NT2/D1 (cell line): ENCODE measurements around the gene WDR82.

Experiments used
- DNase-seq: peaks from one replicate; pipeline ENCODE4 v3.0.0-alpha.2; 2011; ENCODE audit warnings: low read depth, low spot score
- H3K27me3 ChIP-seq: 2 replicates; pipeline ENCODE4 v1.6.0; 2011; ENCODE audit warnings: mild to moderate bottlenecking; ENCODE audit not compliant: insufficient read length, insufficient read depth
- H3K36me3 ChIP-seq: 2 replicates; pipeline ENCODE4 v1.6.1; 2011; ENCODE audit warnings: mild to moderate bottlenecking, low read length, mixed read lengths; ENCODE audit not compliant: insufficient read depth, insufficient read length
- H3K4me1 ChIP-seq: 2 replicates; pipeline ENCODE4 v1.5.1; 2011; ENCODE audit not compliant: insufficient read depth, insufficient read length
- H3K4me3 ChIP-seq: 2 replicates; pipeline ENCODE4 v1.5.1; 2011; ENCODE audit warnings: low read depth; ENCODE audit not compliant: insufficient read length
- H3K9ac ChIP-seq: 2 replicates; pipeline ENCODE4 v1.6.0; 2011; ENCODE audit warnings: low read depth; ENCODE audit not compliant: insufficient read length
- H3K9me3 ChIP-seq: 2 replicates; pipeline ENCODE4 v1.5.1; 2011; ENCODE audit warnings: mild to moderate bottlenecking, low read length; ENCODE audit not compliant: insufficient read depth
- SUZ12 ChIP-seq: IDR thresholded peaks from 2 replicates; pipeline ENCODE4 v1.6.1; 2011; ENCODE audit not compliant: insufficient read length, insufficient read depth; ENCODE audit errors: extremely low read depth
- YY1 ChIP-seq: IDR thresholded peaks from 2 replicates; pipeline ENCODE4 v1.6.1; 2011; ENCODE audit not compliant: insufficient read length, insufficient read depth
- ZNF274 ChIP-seq: IDR thresholded peaks from 2 replicates; pipeline ENCODE4 v1.6.1; 2011; ENCODE audit warnings: mild to moderate bottlenecking, low read depth, low read length

The WDR82 gene

GRCh38 chr3:52256159-52256558 is 22.3 kb downstream of the WDR82 start:
- no peak for DNase-seq
- H3K9ac ChIP-seq, result no peak overlapping the region
- H3K9me3 ChIP-seq, result no peaks in the 10 kb centered on the region
- no peak overlapping the region for H3K4me3 ChIP-seq
- no peak for TF ChIP-seq SUZ12
- no peak for TF ChIP-seq ZNF274
- TF ChIP-seq YY1, result no peak
- H3K36me3 ChIP-seq, result peaks cover 94% of the 10 kb centered on the region
- no peaks in the 10 kb centered on the region for H3K4me1 ChIP-seq
- H3K27me3 ChIP-seq, result no peaks in the 10 kb centered on the region

GRCh38 chr3:52254608-52255007 is 23.8 kb downstream of the WDR82 start:
- Histone ChIP-seq H3K4me3 (no peak overlapping the region), H3K4me1 (no peaks in the 10 kb centered on the region), H3K9me3 (no peaks in the 10 kb centered on the region), H3K9ac (no peak overlapping the region), H3K36me3 (peaks cover 95% of the 10 kb centered on the region), H3K27me3 (no peaks in the 10 kb centered on the region)
- no peak for DNase-seq
- no peak for TF ChIP-seq YY1
- TF ChIP-seq SUZ12, result no peak
- no peak for TF ChIP-seq ZNF274

GRCh38 chr3:52253314-52254304 is 24.8 kb downstream of the WDR82 start:
- Histone ChIP-seq H3K4me1 (no peaks in the 10 kb centered on the region), H3K9ac (no peak overlapping the region), H3K9me3 (no peaks in the 10 kb centered on the region), H3K27me3 (no peaks in the 10 kb centered on the region), H3K4me3 (no peak overlapping the region), H3K36me3 (peaks cover 95% of the 10 kb centered on the region)
- no peak for DNase-seq
- TF ChIP-seq ZNF274 (no peak), SUZ12 (no peak), YY1 (no peak)

- no peak overlapping the region for H3K9ac ChIP-seq
- H3K9me3 ChIP-seq, result no peaks in the 10 kb centered on the region
- peaks cover 65% of the 10 kb centered on the region for H3K36me3 ChIP-seq
- H3K4me1 ChIP-seq, result peaks cover 14% of the 10 kb centered on the region
- peaks cover 17% of the 10 kb centered on the region for H3K27me3 ChIP-seq
- H3K4me3 ChIP-seq, result no peak overlapping the region
- no peak for DNase-seq
- TF ChIP-seq SUZ12 (no peak), YY1 (no peak)
Observed at GRCh38 chr3:52250122-52250521, 28.3 kb downstream of the WDR82 start.

- Histone ChIP-seq H3K4me1 (peaks cover 18% of the 10 kb centered on the region), H3K36me3 (peaks cover 62% of the 10 kb centered on the region), H3K27me3 (peaks cover 19% of the 10 kb centered on the region), H3K4me3 (no peak overlapping the region), H3K9ac (no peak overlapping the region), H3K9me3 (no peaks in the 10 kb centered on the region)
- DNase-seq, result no peak
- TF ChIP-seq SUZ12 (no peak), YY1 (no peak), ZNF274 (no peak)
Observed at GRCh38 chr3:52249683-52250082, 28.8 kb downstream of the WDR82 start.

- peaks cover 55% of the 10 kb centered on the region for H3K36me3 ChIP-seq
- TF ChIP-seq YY1 (no peak), ZNF274 (no peak), SUZ12 (no peak)
- peaks cover 19% of the 10 kb centered on the region for H3K27me3 ChIP-seq
- peaks cover 19% of the 10 kb centered on the region for H3K4me1 ChIP-seq
- H3K9me3 ChIP-seq, result no peaks in the 10 kb centered on the region
- H3K4me3 ChIP-seq, result no peak overlapping the region
- H3K9ac ChIP-seq, result no peak overlapping the region
- DNase-seq, result no peak
Observed at GRCh38 chr3:52248816-52249547, 29.5 kb downstream of the WDR82 start.

DNA sequence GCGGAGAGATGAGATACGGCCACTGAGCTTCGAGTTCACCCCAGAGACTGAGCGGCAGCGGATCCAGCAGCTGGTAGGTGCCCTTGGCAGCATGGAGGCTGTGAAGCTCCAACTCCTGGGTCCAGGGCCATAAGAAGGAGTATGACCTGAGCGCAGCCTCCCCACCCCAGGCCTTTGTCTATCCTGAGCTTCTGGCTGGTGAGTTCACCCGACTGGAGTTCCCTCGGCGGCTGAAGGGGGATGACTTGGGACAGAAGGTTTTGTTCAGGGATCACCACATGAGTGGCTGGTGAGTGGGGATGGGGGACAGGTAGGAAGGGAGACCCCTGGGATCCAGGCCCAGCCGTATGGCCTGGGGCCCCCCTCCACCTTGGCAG is 30.3 kb downstream of the WDR82 start:
- Histone ChIP-seq H3K9me3 (no peaks in the 10 kb centered on the region), H3K4me1 (peaks cover 22% of the 10 kb centered on the region), H3K27me3 (peaks cover 19% of the 10 kb centered on the region), H3K9ac (no peak overlapping the region), H3K4me3 (no peak overlapping the region), H3K36me3 (peaks cover 47% of the 10 kb centered on the region)
- TF ChIP-seq YY1, result no peak
- TF ChIP-seq SUZ12, result no peak
- no peak for TF ChIP-seq ZNF274
- DNase-seq, result no peak
